Measurements from ENCODE around the gene ITPR2.

Gene ITPR2

DNA sequence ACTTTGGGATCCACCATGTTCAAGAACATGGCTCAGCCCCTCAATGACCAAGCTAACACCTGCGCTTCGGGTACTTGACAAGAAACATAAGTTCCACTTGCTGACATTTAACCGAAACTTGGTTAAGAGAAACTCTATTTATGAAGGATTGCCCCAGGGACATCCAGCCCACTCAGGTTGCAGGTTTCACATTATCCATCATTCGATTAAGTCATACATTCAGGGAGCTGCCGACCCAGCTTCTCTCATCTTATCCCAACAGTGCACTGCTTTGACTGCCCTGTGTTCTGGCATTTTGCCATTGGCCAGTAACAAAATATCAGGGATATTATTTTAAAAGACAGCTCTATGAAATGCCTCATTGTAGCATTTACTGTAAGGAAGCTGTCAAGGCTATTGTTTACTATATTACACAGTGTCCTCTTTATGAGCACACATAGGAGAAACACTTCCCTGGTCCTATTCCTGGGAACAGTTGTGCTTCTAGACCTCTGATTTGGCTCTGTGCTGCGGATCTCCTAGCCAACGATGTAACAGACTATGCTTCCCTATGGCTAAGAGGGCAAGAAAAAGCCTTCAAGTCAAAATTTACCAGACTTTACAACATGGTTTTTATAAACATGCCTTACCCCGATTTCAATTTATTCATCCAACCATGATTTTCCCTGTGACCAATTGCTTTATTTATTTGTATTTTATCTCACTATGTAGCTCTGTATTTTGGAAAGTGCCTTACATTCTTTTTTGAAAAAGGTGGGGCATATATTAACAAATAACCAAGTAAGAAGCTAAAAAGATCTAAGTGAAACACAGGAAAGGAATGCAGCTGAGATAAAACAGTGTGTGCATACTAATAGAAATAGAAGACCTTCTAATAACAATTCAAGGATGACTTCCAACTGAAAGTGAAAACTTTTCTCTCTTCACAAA is 109.3 kb downstream of the ITPR2 start:
- Mint-ChIP-seq H3K4me3 (peak overlapping the region in 2 of 3 experiments; percentile 13 to 39), H3K27me3 (ENCODE audit: low read depth) (no peaks in the 10 kb centered on the region), H3K9me3 (no peaks in the 10 kb centered on the region), H3K36me3 (ENCODE audit: low read depth) (no peaks in the 10 kb centered on the region), H3K4me1 (peaks cover 31% of the 10 kb centered on the region), H3K27ac (peak overlapping the region; percentile 49 to 73 (median 73))
- TF ChIP-seq, protein P1, sequence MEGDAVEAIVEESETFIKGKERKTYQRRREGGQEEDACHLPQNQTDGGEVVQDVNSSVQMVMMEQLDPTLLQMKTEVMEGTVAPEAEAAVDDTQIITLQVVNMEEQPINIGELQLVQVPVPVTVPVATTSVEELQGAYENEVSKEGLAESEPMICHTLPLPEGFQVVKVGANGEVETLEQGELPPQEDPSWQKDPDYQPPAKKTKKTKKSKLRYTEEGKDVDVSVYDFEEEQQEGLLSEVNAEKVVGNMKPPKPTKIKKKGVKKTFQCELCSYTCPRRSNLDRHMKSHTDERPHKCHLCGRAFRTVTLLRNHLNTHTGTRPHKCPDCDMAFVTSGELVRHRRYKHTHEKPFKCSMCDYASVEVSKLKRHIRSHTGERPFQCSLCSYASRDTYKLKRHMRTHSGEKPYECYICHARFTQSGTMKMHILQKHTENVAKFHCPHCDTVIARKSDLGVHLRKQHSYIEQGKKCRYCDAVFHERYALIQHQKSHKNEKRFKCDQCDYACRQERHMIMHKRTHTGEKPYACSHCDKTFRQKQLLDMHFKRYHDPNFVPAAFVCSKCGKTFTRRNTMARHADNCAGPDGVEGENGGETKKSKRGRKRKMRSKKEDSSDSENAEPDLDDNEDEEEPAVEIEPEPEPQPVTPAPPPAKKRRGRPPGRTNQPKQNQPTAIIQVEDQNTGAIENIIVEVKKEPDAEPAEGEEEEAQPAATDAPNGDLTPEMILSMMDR (IDR thresholded peaks at IDR 0.05; ENCODE audit: unreplicated experiment in 3 of 3) = no peak

DNA sequence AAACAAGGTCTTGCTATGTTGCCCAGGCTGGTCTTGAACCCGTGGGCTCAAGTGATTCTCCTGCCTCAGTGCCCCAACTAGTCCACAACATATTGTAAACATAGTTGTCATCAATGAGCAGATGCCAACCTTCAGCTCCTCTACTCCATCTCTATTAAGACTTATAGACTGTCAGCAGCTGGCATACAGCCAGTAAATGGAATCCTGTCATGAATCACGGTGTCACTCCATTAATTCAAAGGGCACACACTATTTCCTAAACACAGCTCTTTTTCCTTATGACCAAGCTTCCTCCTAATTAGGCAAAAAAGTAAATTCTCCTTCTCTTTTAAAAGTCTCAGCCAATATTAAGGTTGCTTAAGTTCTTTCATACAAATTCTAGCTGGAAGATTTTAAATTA is 111.2 kb downstream of the ITPR2 start:
- Mint-ChIP-seq H3K4me3 (no peak overlapping the region), H3K4me1 (peaks cover 18% of the 10 kb centered on the region), H3K27me3 (ENCODE audit: low read depth) (no peaks in the 10 kb centered on the region), H3K27ac (no peak overlapping the region), H3K9me3 (no peaks in the 10 kb centered on the region), H3K36me3 (ENCODE audit: low read depth) (no peaks in the 10 kb centered on the region)
- TF ChIP-seq, protein P1 (IDR thresholded peaks at IDR 0.05; ENCODE audit: unreplicated experiment in 3 of 3) = no peak

DNA sequence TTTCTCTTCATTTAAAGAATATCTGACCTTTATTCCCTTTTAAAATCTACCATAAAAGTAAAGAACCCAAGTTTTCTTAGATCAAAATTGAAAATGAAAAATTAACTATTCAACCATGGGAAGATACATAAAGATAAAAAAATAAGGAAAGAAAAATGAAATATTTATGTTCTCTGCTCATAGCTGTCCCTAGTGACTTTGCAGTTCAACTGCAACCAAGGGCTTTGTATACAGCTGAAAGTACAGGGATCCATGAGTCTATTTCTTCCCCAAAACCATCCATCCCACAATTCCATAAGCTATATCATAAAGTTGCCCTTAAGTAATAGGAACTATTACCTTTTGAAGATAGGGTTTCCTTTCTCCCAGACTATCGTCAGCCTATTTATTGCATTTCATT is 113.1 kb downstream of the ITPR2 start:
- no peaks in the 10 kb centered on the region for H3K27me3 Mint-ChIP-seq (ENCODE audit: low read depth)
- H3K9me3 Mint-ChIP-seq = no peaks in the 10 kb centered on the region
- no peaks in the 10 kb centered on the region for H3K36me3 Mint-ChIP-seq (ENCODE audit: low read depth)
- TF ChIP-seq, protein P1 (IDR thresholded peaks at IDR 0.05; ENCODE audit: unreplicated experiment in 3 of 3) = peak; percentile 18 to 32 (median 30)
- H3K4me3 Mint-ChIP-seq = no peak overlapping the region
- no peak overlapping the region for H3K27ac Mint-ChIP-seq
- peaks cover 18% of the 10 kb centered on the region for H3K4me1 Mint-ChIP-seq

DNA sequence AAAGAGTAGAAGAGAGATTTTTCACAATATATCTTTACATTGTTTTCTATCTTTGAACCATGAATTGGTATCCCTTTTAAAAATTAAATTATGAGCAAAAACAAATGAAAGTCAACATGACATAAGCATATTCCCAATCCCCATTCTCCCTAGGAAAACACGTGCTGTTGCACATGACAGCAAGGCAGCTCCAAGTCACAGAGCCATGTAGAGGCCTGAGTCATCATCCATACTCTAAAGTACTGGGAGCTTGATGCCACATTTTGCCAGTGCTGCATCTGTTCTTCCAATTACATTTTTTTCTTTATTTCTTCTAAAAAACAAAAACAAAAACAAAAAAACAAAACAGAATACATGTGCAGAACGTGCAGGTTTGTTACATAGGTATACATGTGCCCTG is 115.2 kb downstream of the ITPR2 start:
- Mint-ChIP-seq H3K9me3 (no peaks in the 10 kb centered on the region), H3K27me3 (ENCODE audit: low read depth) (no peaks in the 10 kb centered on the region), H3K27ac (no peak overlapping the region), H3K4me3 (no peak overlapping the region), H3K4me1 (no peaks in the 10 kb centered on the region), H3K36me3 (ENCODE audit: low read depth) (no peaks in the 10 kb centered on the region)
- TF ChIP-seq, protein P1 (IDR thresholded peaks at IDR 0.05; ENCODE audit: unreplicated experiment in 3 of 3) = no peak

DNA sequence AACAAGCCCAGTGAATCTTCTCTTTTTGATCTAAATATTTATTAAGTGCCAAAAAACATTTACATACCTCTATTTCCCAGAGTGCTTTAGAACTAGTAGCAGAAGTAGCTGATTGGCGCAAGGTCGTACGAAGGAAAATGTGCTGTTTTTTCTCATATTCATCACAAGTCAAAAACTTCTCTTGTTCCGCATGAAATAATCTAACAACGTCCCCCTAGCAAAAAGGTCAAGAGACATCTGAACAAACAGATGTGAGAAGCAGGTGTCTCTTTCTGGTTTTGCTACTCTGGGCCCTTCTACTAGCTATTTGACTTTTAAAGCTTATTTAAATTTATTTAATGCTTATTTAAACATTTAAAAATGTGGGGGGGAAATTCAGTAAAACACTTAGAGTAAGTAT is 117.8 kb downstream of the ITPR2 start:
- TF ChIP-seq, protein P1 (IDR thresholded peaks at IDR 0.05; ENCODE audit: unreplicated experiment in 3 of 3) = no peak
- no peaks in the 10 kb centered on the region for H3K36me3 Mint-ChIP-seq (ENCODE audit: low read depth)
- H3K27me3 Mint-ChIP-seq (ENCODE audit: low read depth) = no peaks in the 10 kb centered on the region
- H3K27ac Mint-ChIP-seq = no peak overlapping the region
- no peaks in the 10 kb centered on the region for H3K9me3 Mint-ChIP-seq
- no peak overlapping the region for H3K4me3 Mint-ChIP-seq
- H3K4me1 Mint-ChIP-seq = peaks cover 4% of the 10 kb centered on the region

Data from nephron (organoid).